Kidney epithelial cell (primary cell): ENCODE data around the gene RPA1. TPM values are rescaled to one million over a fixed set of nuclear protein-coding genes. Genes with fewer than 3 reads are reported as not detected.
"Not testable (repeated sequence)": the region's sequence is repeated elsewhere in the genome, so short reads cannot be mapped to it uniquely, and the experiment has no call there.

Experiments
- DNase-seq: peaks from one replicate; pipeline ENCODE4 v3.0.0-alpha.2; 2010; ENCODE audit warnings: low read depth
- H3K27me3 ChIP-seq: 2 replicates; pipeline ENCODE4 v1.6.0; 2011; ENCODE audit warnings: low read length; ENCODE audit not compliant: control insufficient read depth, insufficient read depth
- H3K36me3 ChIP-seq: 2 replicates; pipeline ENCODE4 v1.5.1; 2011; ENCODE audit warnings: low read length; ENCODE audit not compliant: control insufficient read depth, insufficient read depth
- H3K4me3 ChIP-seq: 2 replicates; pipeline ENCODE4 v1.5.1; 2011; ENCODE audit warnings: low read depth, mild to moderate bottlenecking, control low read depth, low read length
- CTCF ChIP-seq: IDR thresholded peaks from 2 replicates; pipeline ENCODE4 v1.5.1; 2011; ENCODE audit warnings: mild to moderate bottlenecking, moderate library complexity, low read length, control low read depth, inconsistent platforms; ENCODE audit not compliant: insufficient read depth, poor library complexity, severe bottlenecking
- total RNA-seq: library from RNA; depleted of rRNA; stranded (reverse); fragments of >200 nt; gene quantifications from 2 replicates; pipeline ENCODE4 v1.2.3, GENCODE V29; 2015

RPA1 gene
- total RNA-seq, 1 donor from 2014 or later = 30.3 TPM

DNA sequence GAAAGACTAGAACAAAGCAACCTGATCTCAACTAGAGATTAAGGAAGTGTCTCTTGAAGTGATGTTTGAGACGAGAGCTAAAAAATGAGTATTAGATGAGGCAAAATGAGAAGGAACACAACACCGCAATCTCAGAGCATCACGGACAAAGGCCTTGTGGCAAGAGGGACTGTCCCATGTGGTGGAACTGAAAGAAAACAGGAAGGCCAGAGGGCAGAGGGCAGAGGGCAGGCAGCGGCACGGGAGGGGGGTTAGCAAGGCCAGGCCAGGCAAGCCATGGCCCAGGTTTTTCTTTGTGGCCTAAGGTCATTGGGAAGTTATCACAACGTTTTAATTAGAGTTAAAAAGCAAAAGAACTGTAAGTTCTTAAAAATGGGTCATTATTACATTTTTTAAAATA is 22.5 kb downstream of the RPA1 start:
- H3K36me3 ChIP-seq = no peaks in the 10 kb centered on the region
- no peak for TF ChIP-seq CTCF
- no peaks in the 10 kb centered on the region for H3K27me3 ChIP-seq
- H3K4me3 ChIP-seq = no peak overlapping the region
- no peak for DNase-seq

- Histone ChIP-seq H3K27me3 (no peaks in the 10 kb centered on the region), H3K36me3 (no peaks in the 10 kb centered on the region), H3K4me3 (no peak overlapping the region)
- TF ChIP-seq CTCF = no peak
- DNase-seq = no peak
These were observed 23.9 kb downstream of the RPA1 start for GRCh38 chr17:1853698-1854097.

- H3K4me3 ChIP-seq, H3K27me3 ChIP-seq, H3K36me3 ChIP-seq, DNase-seq: not testable (repeated sequence)
These were observed 26.7 kb downstream of the RPA1 start for GRCh38 chr17:1856462-1856861.

- Histone ChIP-seq H3K36me3 (no peaks in the 10 kb centered on the region), H3K4me3 (no peak overlapping the region), H3K27me3 (no peaks in the 10 kb centered on the region)
- DNase-seq = no peak
- TF ChIP-seq CTCF = no peak
These were observed 31.2 kb downstream of the RPA1 start for GRCh38 chr17:1860978-1861377.

DNA sequence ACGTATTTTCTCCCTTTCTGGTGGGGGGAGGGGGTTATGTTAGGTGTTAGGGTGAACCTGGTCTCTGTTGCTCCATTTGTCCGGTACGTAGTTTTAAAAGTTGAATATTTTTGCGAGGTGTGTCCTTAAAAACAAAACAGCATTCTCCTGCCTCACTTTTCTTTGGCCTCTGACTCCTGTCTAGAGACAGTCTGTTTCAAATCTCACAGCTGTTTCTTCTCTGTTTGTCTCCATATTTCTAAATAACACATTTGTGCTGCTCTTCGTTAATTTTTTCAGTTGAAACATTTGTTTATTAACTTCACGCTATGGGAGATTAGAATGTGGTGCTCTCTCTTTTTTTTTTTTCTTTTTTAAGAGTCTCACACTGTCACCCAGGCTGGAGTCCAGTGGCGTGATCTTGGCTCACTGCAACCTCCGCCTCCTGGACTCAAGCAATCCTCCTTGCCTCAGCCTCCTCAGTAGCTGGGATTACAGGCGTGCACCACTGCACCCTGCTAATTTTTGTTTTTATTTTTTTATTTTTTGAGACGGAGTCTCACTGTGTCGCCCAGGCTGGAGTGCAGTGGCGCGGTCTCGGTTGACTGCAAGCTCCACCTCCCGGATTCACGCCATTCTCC is 31.7 kb downstream of the RPA1 start:
- no peak overlapping the region for H3K4me3 ChIP-seq
- no peak for DNase-seq
- H3K27me3 ChIP-seq = no peaks in the 10 kb centered on the region
- no peaks in the 10 kb centered on the region for H3K36me3 ChIP-seq
- TF ChIP-seq CTCF = no peak

DNA sequence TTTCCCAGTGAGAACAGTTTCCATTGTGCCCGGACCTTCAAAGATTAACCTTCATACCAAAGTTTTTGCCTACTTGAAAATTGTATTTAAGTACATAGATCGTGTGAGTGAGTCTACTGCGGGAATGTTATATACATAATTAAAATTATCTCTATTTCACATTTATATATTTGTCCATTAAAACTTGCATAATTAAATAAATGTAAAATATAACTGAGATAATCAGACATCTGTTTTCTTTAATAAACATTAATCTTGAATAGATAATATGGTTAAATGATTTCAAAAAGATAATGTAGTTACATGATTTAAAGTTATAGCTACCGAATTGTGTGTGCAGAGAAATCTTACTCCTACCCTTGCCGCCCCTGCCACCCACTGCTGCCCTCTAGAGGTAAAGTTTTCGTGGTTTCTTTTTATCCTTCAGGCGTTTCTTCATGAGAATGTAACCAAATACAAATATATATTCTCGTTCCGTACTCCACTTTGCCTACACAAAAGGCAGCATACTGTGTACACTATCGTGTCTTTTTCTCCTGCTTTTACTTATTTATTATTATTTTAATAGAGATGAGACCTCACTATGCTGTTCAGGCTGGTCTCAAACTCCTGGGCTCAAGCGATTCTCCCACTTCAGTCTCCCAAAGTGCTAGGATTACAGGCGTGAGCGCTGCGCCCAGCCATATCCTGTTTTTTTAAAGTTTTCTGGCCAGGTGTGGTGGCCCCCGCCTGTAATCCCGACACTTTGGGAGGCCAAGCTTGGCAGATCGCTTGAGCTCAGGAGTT is 35.6 kb downstream of the RPA1 start:
- no peaks in the 10 kb centered on the region for H3K27me3 ChIP-seq
- TF ChIP-seq CTCF = peak; percentile 60
- no peak overlapping the region for H3K4me3 ChIP-seq
- DNase-seq = peak; percentile 1
- no peaks in the 10 kb centered on the region for H3K36me3 ChIP-seq
